Measurements from ENCODE around the gene SEC14L1.

SEC14L1 gene

GRCh38 chr17:77217123-77217522, 76.4 kb downstream of the SEC14L1 start:
- Histone ChIP-seq H3K4me1 (ENCODE audit: insufficient read depth, low read length) (no peaks in the 10 kb centered on the region), H3K9me3 (ENCODE audit: insufficient read depth, low read length, severe bottlenecking) (no peaks in the 10 kb centered on the region), H3K79me2 (ENCODE audit: insufficient read depth, low read length) (no peaks in the 10 kb centered on the region), H2AFZ (ENCODE audit: low read depth, low read length) (no peak overlapping the region), H3K27ac (ENCODE audit: low read length) (no peak overlapping the region), H3K36me3 (ENCODE audit: insufficient read depth, low read length) (peaks cover 40% of the 10 kb centered on the region), H3K27me3 (ENCODE audit: insufficient read depth, low read length, poor library complexity) (no peaks in the 10 kb centered on the region), H3K4me3 (ENCODE audit: low read depth in 1 of 2, low read length in 2 of 2) (no peak overlapping the region), H4K20me1 (ENCODE audit: insufficient read depth, low read length) (no peaks in the 10 kb centered on the region), H3K4me2 (ENCODE audit: insufficient read depth, low read length) (no peak overlapping the region), H3K9ac (ENCODE audit: low read depth, low read length) (no peak overlapping the region)
- DNase-seq (no peak), ATAC-seq (ENCODE audit: insufficient read depth, low read depth) (no peak)
- TF ChIP-seq CTCF (IDR thresholded peaks at IDR 0.05; ENCODE audit: borderline replicate concordance, extremely low read depth, low read length, poor library complexity, severe bottlenecking) (no peak), EZH2 (IDR thresholded peaks at IDR 0.05; ENCODE audit: borderline replicate concordance, low read depth, low read length, severe bottlenecking) (no peak)

DNA sequence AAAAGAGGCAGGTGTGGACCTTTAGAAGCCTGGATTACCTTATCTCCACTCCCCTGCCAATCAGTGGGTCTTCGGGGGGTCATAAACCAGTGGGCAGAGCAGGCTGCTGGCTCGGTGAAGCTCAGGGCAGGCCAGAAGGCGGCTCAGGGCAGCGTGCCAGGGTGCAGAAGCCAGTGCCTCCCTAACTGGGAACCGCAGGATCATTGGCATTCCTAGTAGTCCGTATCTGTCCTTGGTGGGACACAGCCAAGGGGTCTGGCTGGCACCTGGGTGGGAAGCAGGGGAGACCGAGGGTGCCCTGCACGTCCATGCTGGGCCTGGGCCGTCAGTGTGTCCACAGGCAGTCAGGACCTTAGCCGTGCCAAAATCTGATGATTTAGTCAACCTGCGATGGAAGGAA, 76.8 kb downstream of the SEC14L1 start:
- no peak for TF ChIP-seq CTCF (IDR thresholded peaks at IDR 0.05; ENCODE audit: borderline replicate concordance, extremely low read depth, low read length, poor library complexity, severe bottlenecking)
- TF ChIP-seq EZH2 (IDR thresholded peaks at IDR 0.05; ENCODE audit: borderline replicate concordance, low read depth, low read length, severe bottlenecking): no peak
- DNase-seq (no peak), ATAC-seq (ENCODE audit: insufficient read depth, low read depth) (no peak)
- Histone ChIP-seq H2AFZ (ENCODE audit: low read depth, low read length) (no peak overlapping the region), H3K79me2 (ENCODE audit: insufficient read depth, low read length) (no peaks in the 10 kb centered on the region), H3K9me3 (ENCODE audit: insufficient read depth, low read length, severe bottlenecking) (no peaks in the 10 kb centered on the region), H3K4me3 (ENCODE audit: low read depth in 1 of 2, low read length in 2 of 2) (no peak overlapping the region), H4K20me1 (ENCODE audit: insufficient read depth, low read length) (no peaks in the 10 kb centered on the region), H3K36me3 (ENCODE audit: insufficient read depth, low read length) (peaks cover 36% of the 10 kb centered on the region), H3K27me3 (ENCODE audit: insufficient read depth, low read length, poor library complexity) (no peaks in the 10 kb centered on the region), H3K4me2 (ENCODE audit: insufficient read depth, low read length) (no peak overlapping the region), H3K4me1 (ENCODE audit: insufficient read depth, low read length) (no peaks in the 10 kb centered on the region), H3K27ac (ENCODE audit: low read length) (no peak overlapping the region), H3K9ac (ENCODE audit: low read depth, low read length) (no peak overlapping the region)

DNA sequence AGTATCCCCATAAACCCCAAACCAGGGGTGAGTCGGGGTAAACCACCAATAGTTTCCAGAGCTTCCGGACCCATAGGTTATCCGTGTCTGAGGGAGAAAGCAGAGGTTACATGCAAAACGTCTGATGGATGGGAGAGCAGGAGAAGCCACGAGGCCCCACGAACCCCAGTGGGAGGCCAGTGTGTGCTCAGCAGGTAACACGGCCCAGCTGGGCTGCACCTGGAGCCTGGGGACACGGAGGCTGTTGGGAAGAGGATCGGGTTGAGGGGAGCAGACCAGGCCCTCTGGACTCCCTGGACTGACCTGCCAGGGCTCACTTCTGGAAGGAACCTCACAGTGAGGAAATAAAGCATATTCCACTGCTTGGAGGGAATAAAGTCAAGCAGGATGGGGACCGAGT, 78.1 kb downstream of the SEC14L1 start:
- H3K27ac ChIP-seq (ENCODE audit: low read length): no peak overlapping the region
- H3K4me3 ChIP-seq (ENCODE audit: low read depth in 1 of 2, low read length in 2 of 2): no peak overlapping the region
- H3K27me3 ChIP-seq (ENCODE audit: insufficient read depth, low read length, poor library complexity): no peaks in the 10 kb centered on the region
- H3K9me3 ChIP-seq (ENCODE audit: insufficient read depth, low read length, severe bottlenecking): no peaks in the 10 kb centered on the region
- H2AFZ ChIP-seq (ENCODE audit: low read depth, low read length): no peak overlapping the region
- no peak overlapping the region for H3K9ac ChIP-seq (ENCODE audit: low read depth, low read length)
- H3K79me2 ChIP-seq (ENCODE audit: insufficient read depth, low read length): no peaks in the 10 kb centered on the region
- TF ChIP-seq CTCF (IDR thresholded peaks at IDR 0.05; ENCODE audit: borderline replicate concordance, extremely low read depth, low read length, poor library complexity, severe bottlenecking) (no peak), EZH2 (IDR thresholded peaks at IDR 0.05; ENCODE audit: borderline replicate concordance, low read depth, low read length, severe bottlenecking) (no peak)
- ATAC-seq (ENCODE audit: insufficient read depth, low read depth) (no peak), DNase-seq (no peak)
- no peaks in the 10 kb centered on the region for H4K20me1 ChIP-seq (ENCODE audit: insufficient read depth, low read length)
- H3K4me1 ChIP-seq (ENCODE audit: insufficient read depth, low read length): no peaks in the 10 kb centered on the region
- H3K36me3 ChIP-seq (ENCODE audit: insufficient read depth, low read length): peaks cover 22% of the 10 kb centered on the region
- no peak overlapping the region for H3K4me2 ChIP-seq (ENCODE audit: insufficient read depth, low read length)

DNA sequence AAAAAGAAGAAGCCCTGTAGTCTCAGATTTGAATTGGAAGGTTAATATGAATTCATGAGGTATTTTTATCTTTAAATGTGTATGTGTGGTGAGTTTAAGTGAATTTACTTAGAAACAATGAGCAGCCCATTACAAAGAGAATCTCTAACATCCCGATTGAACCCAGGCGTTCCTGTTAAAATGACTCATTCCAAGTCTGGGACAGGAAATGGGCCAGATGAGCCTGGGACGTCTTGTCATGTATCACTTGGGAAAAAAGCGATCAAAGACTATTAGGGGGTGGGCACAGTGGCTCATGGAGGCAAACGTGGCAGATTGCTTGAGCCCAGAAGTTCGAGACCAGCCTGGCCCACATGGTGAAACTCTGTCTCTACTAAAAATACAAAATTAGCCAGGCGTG, 81.6 kb downstream of the SEC14L1 start:
- peaks cover 4% of the 10 kb centered on the region; the same call in 1 of the 2 replicates for H3K36me3 ChIP-seq (ENCODE audit: insufficient read depth, low read length)
- H3K9ac ChIP-seq (ENCODE audit: low read depth, low read length): no peak overlapping the region
- ATAC-seq (ENCODE audit: insufficient read depth, low read depth): no peak
- H4K20me1 ChIP-seq (ENCODE audit: insufficient read depth, low read length): no peaks in the 10 kb centered on the region
- H3K4me2 ChIP-seq (ENCODE audit: insufficient read depth, low read length): no peak overlapping the region
- H2AFZ ChIP-seq (ENCODE audit: low read depth, low read length): no peak overlapping the region
- H3K79me2 ChIP-seq (ENCODE audit: insufficient read depth, low read length): no peaks in the 10 kb centered on the region
- TF ChIP-seq EZH2 (IDR thresholded peaks at IDR 0.05; ENCODE audit: borderline replicate concordance, low read depth, low read length, severe bottlenecking): no peak
- no peak overlapping the region for H3K27ac ChIP-seq (ENCODE audit: low read length)
- H3K27me3 ChIP-seq (ENCODE audit: insufficient read depth, low read length, poor library complexity): no peaks in the 10 kb centered on the region
- H3K4me1 ChIP-seq (ENCODE audit: insufficient read depth, low read length): no peaks in the 10 kb centered on the region
- no peaks in the 10 kb centered on the region for H3K9me3 ChIP-seq (ENCODE audit: insufficient read depth, low read length, severe bottlenecking)
- no peak overlapping the region for H3K4me3 ChIP-seq (ENCODE audit: low read depth in 1 of 2, low read length in 2 of 2)
- DNase-seq: no peak
